Measurements from ENCODE around the gene SLC29A2. TPM values are rescaled to one million over a fixed set of nuclear protein-coding genes. Genes with fewer than 3 reads are reported as not detected.
"Not testable (repeated sequence)": the region's sequence is repeated elsewhere in the genome, so short reads cannot be mapped to it uniquely, and the experiment has no call there.

Gene SLC29A2
- total and polyA plus RNA-seq, 2 donors (not counting 3 experiments of a cell fraction or from before 2014, with no cell fraction given), result 2.4 to 5.2 TPM

DNA sequence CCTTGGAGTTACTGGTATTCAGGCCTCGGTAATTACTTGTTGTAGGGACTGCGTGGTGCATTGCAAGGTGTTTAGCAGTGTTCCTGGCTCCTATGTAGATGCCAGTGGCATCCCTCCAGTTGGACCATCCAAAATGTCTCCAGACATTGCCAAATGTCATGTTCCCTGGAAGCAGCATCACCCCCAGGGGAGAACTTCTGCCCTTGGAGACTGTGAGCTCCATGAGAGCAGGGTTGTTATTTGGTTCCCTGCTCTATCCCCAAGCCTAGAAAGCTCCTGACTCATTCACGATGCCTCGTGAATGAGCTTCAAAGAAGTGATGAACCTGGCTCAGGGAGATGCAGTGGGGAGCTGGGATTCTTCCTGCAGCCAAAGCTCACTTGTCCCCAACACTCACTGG, 50.0 kb downstream of the SLC29A2 start:
- no peak overlapping the region for H3K4me2 ChIP-seq (ENCODE audit: insufficient read depth, low read length)
- FAIRE-seq (no peak), DNase-seq (ENCODE audit: low read depth, low spot score) (no peak)
- POLR2A ChIA-PET, result no interaction called here
- H3K27me3 ChIP-seq (ENCODE audit: control insufficient read depth in 2 of 2, insufficient read depth in 2 of 2, low read length in 2 of 2), result peaks cover 5 to 7% of the 10 kb centered on the region in 2 experiments
- no TSS peak for BruUV-seq (replicated peaks)
- no peaks in the 10 kb centered on the region for H3K9me1 ChIP-seq (replicated peaks; ENCODE audit: control insufficient read depth, extremely low read depth, insufficient read depth, low read length)
- CTCF ChIA-PET, result interaction anchor here (0.6 to 2.0 kb wide), 2 partner anchors 9 to 706 kb away, joined by 4 to 24 read pairs; no protein-coding TSS in a partner anchor
- H3K36me3 ChIP-seq (ENCODE audit: control insufficient read depth in 2 of 2, extremely low read depth in 1 of 2, insufficient read depth in 2 of 2, low read length in 2 of 2), result no peaks in the 10 kb centered on the region
- H4K20me1 ChIP-seq (replicated peaks; ENCODE audit: control insufficient read depth, extremely low read depth, insufficient read depth, low read length), result no peaks in the 10 kb centered on the region
- no peak for TF ChIP-seq EZH2 (IDR thresholded peaks at IDR 0.05; ENCODE audit: borderline replicate concordance, low read depth, low read length, severe bottlenecking)
- no peak for TF ChIP-seq FOS (IDR thresholded peaks at IDR 0.05; ENCODE audit: borderline replicate concordance, insufficient read depth, low read length)
- no peak for TF ChIP-seq POLR2A (IDR thresholded peaks at IDR 0.05; ENCODE audit: low read depth, low read length)
- TF ChIP-seq, protein P1, sequence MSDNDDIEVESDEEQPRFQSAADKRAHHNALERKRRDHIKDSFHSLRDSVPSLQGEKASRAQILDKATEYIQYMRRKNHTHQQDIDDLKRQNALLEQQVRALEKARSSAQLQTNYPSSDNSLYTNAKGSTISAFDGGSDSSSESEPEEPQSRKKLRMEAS (IDR thresholded peaks at IDR 0.05; ENCODE audit: insufficient read depth, insufficient read length), result no peak
- no peak for TF ChIP-seq JUN (IDR thresholded peaks at IDR 0.05; ENCODE audit: borderline replicate concordance, insufficient read depth, insufficient read length, low read depth)
- TF ChIP-seq POLR2AphosphoS5 (IDR thresholded peaks at IDR 0.05; ENCODE audit: insufficient read depth, low read depth, low read length), result no peak
- no peak for TF ChIP-seq GATA2 (IDR thresholded peaks at IDR 0.05; ENCODE audit: insufficient read depth, insufficient read length, low read depth, low read length)
- TF ChIP-seq, protein P2, sequence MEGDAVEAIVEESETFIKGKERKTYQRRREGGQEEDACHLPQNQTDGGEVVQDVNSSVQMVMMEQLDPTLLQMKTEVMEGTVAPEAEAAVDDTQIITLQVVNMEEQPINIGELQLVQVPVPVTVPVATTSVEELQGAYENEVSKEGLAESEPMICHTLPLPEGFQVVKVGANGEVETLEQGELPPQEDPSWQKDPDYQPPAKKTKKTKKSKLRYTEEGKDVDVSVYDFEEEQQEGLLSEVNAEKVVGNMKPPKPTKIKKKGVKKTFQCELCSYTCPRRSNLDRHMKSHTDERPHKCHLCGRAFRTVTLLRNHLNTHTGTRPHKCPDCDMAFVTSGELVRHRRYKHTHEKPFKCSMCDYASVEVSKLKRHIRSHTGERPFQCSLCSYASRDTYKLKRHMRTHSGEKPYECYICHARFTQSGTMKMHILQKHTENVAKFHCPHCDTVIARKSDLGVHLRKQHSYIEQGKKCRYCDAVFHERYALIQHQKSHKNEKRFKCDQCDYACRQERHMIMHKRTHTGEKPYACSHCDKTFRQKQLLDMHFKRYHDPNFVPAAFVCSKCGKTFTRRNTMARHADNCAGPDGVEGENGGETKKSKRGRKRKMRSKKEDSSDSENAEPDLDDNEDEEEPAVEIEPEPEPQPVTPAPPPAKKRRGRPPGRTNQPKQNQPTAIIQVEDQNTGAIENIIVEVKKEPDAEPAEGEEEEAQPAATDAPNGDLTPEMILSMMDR (IDR thresholded peaks at IDR 0.05; ENCODE audit: extremely low read depth in 1 of 2, insufficient read depth in 1 of 2, low read depth in 1 of 2, low read length in 2 of 2), result no peak
- TF ChIP-seq MYC (IDR thresholded peaks at IDR 0.05; ENCODE audit: low read depth, low read length), result no peak
- no peak overlapping the region for H2AFZ ChIP-seq (ENCODE audit: low read depth, low read length)
- no peak overlapping the region for H3K4me3 ChIP-seq (replicated peaks in 1 of 3; ENCODE audit: insufficient read depth in 1 of 3, low read depth in 1 of 3, low read length in 3 of 3)
- H3K79me2 ChIP-seq (ENCODE audit: control insufficient read depth, insufficient read depth, low read length), result no peaks in the 10 kb centered on the region
- intact Hi-C loops (cut with micrococcal nuclease), result no loop called here
- no peak overlapping the region for H3K9ac ChIP-seq (replicated peaks; ENCODE audit: extremely low read depth, insufficient read depth, low read length)
- dilution Hi-C loops (cut with MboI; ENCODE audit: extremely low pct_ligation_motif_present, low sequenced_read_pairs), result no loop called here
- H3K4me1 ChIP-seq (ENCODE audit: control insufficient read depth, extremely low read depth, insufficient read depth, low read length), result no peaks in the 10 kb centered on the region
- no peak overlapping the region for H3K27ac ChIP-seq (ENCODE audit: insufficient read depth, low read depth, low read length)
- H3K9me3 ChIP-seq (replicated peaks; ENCODE audit: control insufficient read depth, insufficient read depth, low read length), result no peaks in the 10 kb centered on the region

DNA sequence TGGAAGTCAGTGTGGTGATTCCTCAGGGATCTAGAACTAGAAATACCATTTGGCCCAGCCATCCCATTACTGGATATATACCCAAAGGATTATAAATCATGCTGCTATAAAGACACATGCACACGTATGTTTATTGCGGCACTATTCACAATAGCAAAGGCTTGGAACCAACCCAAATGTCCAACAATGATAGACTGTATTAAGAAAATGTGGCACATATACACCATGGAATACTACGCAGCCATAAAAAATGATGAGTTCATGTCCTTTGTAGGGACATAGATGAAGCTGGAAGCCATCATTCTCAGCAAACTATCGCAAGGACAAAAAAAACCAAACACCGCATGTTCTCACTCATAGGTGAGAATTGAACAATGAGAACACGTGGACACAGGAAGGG, 50.8 kb downstream of the SLC29A2 start:
- H3K79me2 ChIP-seq (ENCODE audit: control insufficient read depth, insufficient read depth, low read length); H3K9me1 ChIP-seq (replicated peaks; ENCODE audit: control insufficient read depth, extremely low read depth, insufficient read depth, low read length); H3K9me3 ChIP-seq (replicated peaks; ENCODE audit: control insufficient read depth, insufficient read depth, low read length); H3K27me3 ChIP-seq (ENCODE audit: control insufficient read depth in 2 of 2, insufficient read depth in 2 of 2, low read length in 2 of 2); H3K27ac ChIP-seq (ENCODE audit: insufficient read depth, low read depth, low read length); H3K4me2 ChIP-seq (ENCODE audit: insufficient read depth, low read length); CTCF ChIA-PET; H3K9ac ChIP-seq (replicated peaks; ENCODE audit: extremely low read depth, insufficient read depth, low read length); H3K36me3 ChIP-seq (ENCODE audit: control insufficient read depth in 2 of 2, extremely low read depth in 1 of 2, insufficient read depth in 2 of 2, low read length in 2 of 2); dilution Hi-C loops (cut with MboI; ENCODE audit: extremely low pct_ligation_motif_present, low sequenced_read_pairs); H3K4me1 ChIP-seq (ENCODE audit: control insufficient read depth, extremely low read depth, insufficient read depth, low read length); H2AFZ ChIP-seq (ENCODE audit: low read depth, low read length); H3K4me3 ChIP-seq (replicated peaks in 1 of 3; ENCODE audit: insufficient read depth in 1 of 3, low read depth in 1 of 3, low read length in 3 of 3); POLR2A ChIA-PET; BruUV-seq (replicated peaks); DNase-seq (ENCODE audit: low read depth, low spot score); intact Hi-C loops (cut with micrococcal nuclease); FAIRE-seq; H4K20me1 ChIP-seq (replicated peaks; ENCODE audit: control insufficient read depth, extremely low read depth, insufficient read depth, low read length): not testable (repeated sequence)

DNA sequence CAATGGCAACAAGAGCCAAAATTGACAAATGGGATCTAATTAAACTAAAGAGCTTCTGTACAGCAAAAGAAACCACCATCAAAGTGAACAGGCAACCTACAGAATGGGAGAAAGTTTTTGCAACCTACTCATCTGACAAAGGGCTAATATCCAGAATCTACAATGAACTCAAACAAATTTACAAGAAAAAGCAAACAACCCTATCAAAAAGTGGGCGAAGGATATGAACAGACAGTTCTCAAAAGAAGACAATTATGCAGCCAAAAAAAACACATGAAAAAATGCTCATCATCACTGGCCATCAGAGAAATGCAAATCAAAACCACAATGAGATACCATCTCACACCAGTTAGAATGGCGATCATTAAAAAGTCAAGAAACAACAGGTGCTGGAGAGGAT, 51.3 kb downstream of the SLC29A2 start:
- H3K4me2 ChIP-seq (ENCODE audit: insufficient read depth, low read length); H3K4me1 ChIP-seq (ENCODE audit: control insufficient read depth, extremely low read depth, insufficient read depth, low read length); DNase-seq (ENCODE audit: low read depth, low spot score); POLR2A ChIA-PET; BruUV-seq (replicated peaks); H3K9ac ChIP-seq (replicated peaks; ENCODE audit: extremely low read depth, insufficient read depth, low read length); FAIRE-seq; H3K27ac ChIP-seq (ENCODE audit: insufficient read depth, low read depth, low read length); H3K27me3 ChIP-seq (ENCODE audit: control insufficient read depth in 2 of 2, insufficient read depth in 2 of 2, low read length in 2 of 2); H3K9me1 ChIP-seq (replicated peaks; ENCODE audit: control insufficient read depth, extremely low read depth, insufficient read depth, low read length); H2AFZ ChIP-seq (ENCODE audit: low read depth, low read length); H3K9me3 ChIP-seq (replicated peaks; ENCODE audit: control insufficient read depth, insufficient read depth, low read length); CTCF ChIA-PET; H3K79me2 ChIP-seq (ENCODE audit: control insufficient read depth, insufficient read depth, low read length); H4K20me1 ChIP-seq (replicated peaks; ENCODE audit: control insufficient read depth, extremely low read depth, insufficient read depth, low read length); intact Hi-C loops (cut with micrococcal nuclease); H3K4me3 ChIP-seq (replicated peaks in 1 of 3; ENCODE audit: insufficient read depth in 1 of 3, low read depth in 1 of 3, low read length in 3 of 3); H3K36me3 ChIP-seq (ENCODE audit: control insufficient read depth in 2 of 2, extremely low read depth in 1 of 2, insufficient read depth in 2 of 2, low read length in 2 of 2); dilution Hi-C loops (cut with MboI; ENCODE audit: extremely low pct_ligation_motif_present, low sequenced_read_pairs): not testable (repeated sequence)
